HUDEP-2 (cell line): ENCODE results near the gene AP4B1.
"Not testable (repeated sequence)": the region's sequence is repeated elsewhere in the genome, so short reads cannot be mapped to it uniquely, and the experiment has no call there.

Experiments used
- DNase-seq, 76 experiments: peaks; one replicate each; lab custom pipeline; 2025; ENCODE audit not compliant: unreplicated experiment in 76 of 76; lab: John Stamatoyannopoulos, UW

Gene AP4B1

DNA sequence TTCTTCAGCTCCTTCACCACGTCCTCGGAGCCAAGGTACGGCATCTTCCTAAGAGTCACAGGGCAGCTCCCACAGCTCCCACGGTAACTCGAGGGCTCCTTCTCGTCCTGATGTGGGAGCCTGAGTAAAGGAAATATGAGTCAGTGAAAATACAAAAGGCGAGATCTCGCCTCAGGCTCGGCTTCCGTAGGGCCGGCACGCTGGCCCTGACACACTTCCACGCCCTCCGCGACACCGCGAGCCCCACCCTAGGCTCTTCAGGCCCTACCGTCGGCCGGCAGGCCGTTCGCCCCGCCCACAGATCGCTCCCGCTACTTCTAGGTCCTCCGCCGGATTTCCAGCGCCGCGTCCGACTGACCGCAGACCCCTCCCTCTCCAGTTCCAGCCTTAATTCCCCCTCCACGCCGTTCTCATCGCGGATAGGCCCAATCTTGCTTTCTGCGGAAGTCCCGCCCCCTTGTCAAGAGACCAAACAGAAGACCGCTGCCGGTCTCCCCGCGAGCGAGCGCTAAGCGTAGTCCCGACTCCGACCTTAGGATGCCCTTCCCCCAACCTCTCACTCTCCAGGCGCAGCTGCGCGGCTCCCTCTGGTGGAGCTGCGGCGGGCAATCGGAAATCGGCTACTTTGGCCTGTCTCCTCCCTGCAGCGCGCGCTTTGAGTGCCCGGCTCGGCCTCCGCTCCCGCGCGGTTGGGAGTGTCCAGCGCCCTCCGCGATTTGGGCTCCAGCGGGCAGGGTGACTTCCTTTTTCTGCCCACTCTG lies at the start of gene AP4B1, which contains the start of gene DCLRE1B:
AP4B1 (minus strand) TSS at position 126 of the 761 bp plus-strand sequence; CDS start at position 44, 82 bp downstream.
DCLRE1B (plus strand) TSS at position 653 of the 761 bp plus-strand sequence. CDS start 261 bp downstream, outside the sequence.
- DNase-seq = peak; percentile 63 to 100 (median 98)

DNA sequence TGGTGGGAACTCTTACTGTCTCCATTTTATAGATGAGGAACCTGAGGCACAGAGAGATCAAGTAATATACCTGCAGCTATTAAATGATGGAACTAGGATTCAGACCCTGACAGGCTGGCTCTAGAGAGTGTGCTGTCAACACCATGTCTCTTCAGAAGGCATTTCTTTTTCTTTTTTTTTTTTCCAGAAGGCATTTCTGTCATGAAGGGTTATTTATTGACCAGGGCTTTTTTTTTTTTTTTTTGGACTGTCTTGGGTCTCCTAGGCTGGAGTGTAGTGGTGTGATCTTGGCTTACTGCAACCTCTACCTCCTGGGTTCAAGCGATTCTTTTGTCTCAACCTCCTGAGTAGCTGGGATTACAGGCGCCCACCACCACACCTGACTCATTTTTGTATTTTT lies 47.1 kb upstream of the AP4B1 start:
- no peak for DNase-seq

DNA sequence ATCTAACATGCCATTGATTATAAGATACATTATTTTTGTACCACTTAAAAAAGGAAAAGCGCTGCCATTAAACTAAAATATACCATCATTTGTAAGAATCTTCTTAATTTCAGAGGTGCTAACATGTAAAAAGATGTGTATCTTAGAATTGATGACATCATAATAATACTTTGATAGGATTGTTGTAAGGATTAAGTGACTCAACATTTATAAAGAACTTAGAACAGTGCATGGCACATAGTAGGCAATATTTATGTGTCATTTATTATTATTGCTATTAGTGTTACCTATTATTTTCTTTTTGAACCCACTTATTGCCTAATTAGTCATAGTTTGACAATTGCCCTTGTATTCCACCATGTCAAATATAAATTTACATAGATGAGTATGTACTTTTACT lies 46.3 kb upstream of the AP4B1 start:
- DNase-seq = no peak

DNA sequence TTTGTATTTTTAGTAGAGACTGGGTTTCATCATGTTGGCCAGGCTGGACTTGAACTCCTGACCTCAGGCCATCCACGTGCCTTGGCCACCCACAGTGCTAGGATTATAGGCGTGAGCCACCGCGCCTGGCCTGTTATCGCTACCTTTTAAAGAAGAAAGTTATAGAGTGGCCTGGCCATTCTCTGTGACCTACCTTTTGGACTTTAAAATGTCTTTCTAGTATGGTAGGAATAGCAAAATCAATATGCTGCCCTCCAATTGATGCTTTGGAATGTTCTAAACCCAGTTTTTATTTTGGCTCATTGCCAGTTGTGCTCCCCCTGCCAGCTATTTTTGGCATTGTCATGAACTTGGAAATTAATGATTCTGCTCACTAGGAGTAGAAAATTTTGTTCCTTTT lies 44.4 kb upstream of the AP4B1 start:
- peak in 10 of 76 experiments; percentile 4 to 33 (median 17) for DNase-seq

DNA sequence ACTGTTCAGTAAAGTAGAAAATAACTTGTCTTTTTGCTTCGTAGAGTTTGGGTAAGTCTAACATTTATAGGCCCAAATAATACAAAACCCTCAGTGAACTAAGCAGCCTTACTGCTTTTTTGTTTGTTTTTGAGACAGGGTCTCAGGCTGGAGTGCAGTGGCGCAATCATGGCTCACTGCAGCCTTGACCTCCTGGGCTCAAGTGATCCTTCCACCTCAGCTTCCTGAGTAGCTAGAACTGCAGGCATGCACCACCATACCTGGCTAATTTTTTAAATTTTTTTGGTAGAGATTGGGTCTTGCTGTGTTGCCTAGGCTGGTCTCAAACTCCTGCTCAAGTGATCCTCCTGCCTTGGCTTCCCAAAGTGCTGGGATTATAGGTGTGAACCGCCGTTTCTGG lies 43.6 kb upstream of the AP4B1 start:
- not testable (repeated sequence) for DNase-seq

DNA sequence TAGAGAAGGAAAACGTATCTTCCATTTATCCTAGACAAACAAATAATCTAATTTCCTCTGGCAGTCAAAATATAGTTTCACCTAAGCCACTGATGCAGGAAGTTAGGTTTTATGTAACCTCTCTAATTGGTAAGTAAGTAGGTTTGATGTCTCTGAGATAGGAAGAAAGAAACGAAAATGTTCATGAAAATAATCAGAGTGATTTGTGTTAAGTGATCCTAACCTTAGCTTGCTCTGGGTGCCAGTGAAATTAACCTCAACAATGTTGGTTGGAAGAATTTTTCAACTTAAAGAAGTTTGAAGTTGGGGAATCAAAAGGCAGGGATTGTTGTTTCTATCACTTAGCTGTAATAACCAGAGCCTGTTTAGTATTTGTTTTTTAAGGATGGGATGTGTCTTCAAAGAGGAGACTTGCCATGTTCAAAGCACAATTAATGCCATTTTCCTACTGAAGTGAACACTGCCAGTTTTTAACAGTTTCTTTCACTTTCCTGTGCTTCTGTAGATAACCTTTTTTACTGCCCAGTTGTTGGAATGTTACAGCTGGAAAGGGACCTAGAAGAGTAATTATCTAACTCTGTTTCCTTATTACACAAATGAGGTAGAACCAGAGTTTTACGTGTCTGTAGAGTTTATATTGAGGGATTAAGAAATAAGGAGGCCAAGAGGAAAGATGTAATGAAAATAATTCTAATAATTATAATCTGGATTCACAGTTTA lies 42.9 kb upstream of the AP4B1 start:
- no peak for DNase-seq

DNA sequence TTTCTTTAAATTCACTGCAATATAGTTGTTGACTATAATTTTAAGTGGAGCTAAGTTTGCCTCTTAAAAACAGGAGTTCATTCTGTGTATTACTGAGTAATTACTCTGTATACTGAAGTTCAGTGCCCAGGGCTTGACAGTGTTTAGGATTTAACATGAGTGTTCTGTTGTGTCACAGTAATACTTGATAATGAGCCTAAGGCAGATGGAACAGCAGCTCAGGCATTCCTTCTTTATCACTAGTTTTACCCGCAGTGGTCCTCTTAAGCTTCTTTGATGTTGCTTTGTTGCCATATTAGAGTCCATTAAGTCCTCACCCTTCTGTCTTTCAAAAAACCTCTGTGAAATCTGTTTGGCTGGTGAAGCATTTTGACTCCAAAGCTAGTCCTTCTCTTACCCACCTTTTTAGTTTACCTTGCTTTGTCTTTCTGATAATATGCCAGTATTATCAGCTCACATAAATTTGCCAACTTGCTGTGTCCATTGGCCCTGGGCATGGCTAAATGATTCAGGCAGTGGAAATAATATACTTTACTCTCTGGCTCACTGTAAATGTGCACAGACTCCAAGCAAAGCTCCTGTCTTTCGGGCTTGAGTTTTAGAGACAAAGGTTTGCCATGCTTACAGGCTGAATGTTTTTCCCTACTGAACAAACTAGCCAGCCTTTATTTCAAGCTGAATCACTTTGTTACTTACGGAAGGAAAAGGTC lies 42.2 kb upstream of the AP4B1 start:
- DNase-seq = no peak

DNA sequence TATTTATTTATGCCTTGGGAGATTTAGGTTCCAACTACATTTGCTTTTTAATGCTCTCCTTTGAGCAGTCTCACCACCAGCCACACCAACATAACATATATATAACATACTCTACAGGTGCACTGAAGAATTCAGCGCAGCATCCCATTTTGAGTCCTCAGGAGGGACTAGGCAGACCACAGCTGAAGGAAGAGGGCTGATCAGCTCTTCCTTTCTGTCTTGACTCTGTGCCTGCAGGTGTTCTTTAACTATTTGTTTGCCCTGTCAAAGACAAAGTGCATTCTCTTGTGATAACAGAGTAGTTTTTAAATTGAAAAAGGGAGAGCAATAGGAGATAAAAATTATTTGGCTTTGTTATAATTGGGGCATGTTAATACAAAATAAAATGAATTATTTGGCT lies 41.5 kb upstream of the AP4B1 start:
- DNase-seq = no peak

DNA sequence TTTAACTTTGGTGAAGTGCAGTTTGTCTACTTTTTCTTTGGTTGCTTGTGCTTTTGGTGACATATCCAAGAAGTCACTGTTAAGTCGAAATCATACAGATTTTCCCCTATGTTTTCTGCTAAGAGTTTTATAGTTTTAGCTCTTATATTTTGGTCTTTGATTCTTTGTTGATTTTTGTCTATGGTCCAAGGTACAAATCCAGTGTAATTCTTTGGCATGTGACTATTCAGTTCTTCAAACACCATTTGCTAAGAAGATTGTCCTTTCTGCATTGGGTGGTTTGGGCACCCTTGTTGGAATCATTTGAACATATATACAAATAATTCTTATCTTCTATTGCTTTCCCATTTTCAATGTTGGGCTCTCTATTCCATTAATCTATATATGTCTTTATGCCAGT lies 40.7 kb upstream of the AP4B1 start:
- DNase-seq = no peak

DNA sequence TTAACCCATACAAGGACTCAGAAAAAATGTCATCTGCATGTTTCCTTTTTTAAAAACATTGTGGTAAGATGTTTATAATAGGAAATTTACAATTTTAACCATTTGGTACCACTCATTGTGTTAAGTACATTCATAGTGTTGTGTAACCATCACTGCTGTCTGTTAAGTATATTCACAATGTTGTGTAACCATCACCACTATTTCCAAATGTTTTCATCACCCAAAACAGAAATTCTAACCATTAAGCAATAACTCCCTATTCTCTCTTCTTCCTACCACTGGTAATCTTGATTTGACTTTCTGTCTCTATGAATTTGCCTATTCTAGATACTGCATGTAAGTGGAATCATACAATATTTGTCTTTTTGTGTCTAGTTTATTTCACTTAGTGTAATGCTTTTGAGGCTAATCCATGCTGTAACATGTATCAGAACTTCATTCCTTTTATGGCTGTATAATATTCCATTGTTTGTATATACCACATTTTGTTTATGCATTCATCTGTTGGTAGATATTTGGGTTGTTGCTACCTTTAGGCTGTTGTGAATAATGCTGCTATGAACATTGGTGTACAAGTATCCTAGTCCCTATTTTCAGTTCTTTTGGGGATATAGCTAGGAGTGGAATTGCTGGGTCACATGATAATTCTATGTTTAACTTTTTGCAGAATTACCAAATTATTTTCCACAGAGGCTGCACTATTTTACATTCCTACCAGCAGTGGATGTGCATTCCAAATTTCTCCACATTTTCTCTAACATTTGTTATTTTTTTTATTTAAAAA lies 38.6 kb upstream of the AP4B1 start:
- DNase-seq = no peak

DNA sequence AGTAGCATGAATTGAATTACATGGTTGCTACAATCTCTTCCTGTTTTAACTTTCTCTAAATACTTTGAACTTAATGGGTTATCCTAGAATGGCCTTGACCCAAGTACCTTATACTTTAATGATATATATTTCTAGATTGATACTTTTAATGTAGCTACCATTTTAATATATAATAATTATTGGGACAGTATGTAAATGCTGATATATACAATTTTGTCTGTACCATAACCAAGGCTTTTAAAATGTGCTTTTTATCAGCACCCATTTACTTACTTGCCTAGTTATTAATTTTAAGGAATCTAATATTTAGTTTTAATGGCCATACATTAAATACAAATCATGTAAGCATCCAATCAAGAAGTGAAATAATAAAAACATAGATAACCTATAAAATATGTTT lies 37.9 kb upstream of the AP4B1 start:
- no peak for DNase-seq

DNA sequence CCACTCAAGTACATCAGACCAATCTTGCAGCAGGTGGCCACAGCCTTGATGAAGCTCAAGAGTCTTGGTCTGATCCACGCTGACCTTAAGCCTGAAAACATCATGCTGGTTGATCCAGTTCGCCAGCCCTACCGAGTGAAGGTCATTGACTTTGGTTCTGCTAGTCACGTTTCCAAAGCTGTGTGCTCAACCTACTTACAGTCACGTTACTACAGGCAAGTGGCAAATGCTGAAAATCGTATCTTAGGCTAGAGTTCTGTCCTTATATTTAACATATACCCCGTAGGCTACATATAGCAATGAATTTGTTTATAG lies 36.6 kb upstream of the AP4B1 start:
- no peak for DNase-seq

DNA sequence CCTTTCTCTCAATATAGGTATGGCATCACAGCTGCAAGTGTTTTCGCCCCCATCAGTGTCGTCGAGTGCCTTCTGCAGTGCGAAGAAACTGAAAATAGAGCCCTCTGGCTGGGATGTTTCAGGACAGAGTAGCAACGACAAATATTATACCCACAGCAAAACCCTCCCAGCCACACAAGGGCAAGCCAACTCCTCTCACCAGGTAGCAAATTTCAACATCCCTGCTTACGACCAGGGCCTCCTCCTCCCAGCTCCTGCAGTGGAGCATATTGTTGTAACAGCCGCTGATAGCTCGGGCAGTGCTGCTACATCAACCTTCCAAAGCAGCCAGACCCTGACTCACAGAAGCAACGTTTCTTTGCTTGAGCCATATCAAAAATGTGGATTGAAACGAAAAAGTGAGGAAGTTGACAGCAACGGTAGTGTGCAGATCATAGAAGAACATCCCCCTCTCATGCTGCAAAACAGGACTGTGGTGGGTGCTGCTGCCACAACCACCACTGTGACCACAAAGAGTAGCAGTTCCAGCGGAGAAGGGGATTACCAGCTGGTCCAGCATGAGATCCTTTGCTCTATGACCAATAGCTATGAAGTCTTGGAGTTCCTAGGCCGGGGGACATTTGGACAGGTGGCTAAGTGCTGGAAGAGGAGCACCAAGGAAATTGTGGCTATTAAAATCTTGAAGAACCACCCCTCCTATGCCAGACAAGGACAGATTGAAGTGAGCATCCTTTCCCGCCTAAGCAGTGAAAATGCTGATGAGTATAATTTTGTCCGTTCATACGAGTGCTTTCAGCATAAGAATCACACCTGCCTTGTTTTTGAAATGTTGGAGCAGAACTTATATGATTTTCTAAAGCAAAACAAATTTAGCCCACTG lies 36.0 kb upstream of the AP4B1 start:
- no peak for DNase-seq

DNA sequence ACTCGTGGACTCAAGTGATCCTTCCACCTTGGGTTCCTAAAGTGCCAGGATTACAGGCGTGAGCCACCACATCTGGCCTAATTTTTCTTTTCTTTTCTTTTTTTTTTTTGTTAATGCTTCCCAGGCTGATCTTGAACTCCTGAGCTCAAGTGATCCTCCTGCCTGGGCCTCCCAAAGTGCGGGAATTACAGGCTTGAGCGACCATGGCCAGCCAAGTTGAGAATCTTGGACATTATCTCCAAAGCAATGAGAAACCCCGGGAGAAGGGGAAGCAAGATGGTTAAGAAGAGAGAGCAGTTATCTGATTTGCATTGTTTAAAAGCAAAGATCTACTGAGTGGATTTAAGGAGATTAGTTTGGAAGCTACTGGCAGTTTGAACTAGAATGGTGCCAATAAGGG lies 33.6 kb upstream of the AP4B1 start:
- DNase-seq = no peak

DNA sequence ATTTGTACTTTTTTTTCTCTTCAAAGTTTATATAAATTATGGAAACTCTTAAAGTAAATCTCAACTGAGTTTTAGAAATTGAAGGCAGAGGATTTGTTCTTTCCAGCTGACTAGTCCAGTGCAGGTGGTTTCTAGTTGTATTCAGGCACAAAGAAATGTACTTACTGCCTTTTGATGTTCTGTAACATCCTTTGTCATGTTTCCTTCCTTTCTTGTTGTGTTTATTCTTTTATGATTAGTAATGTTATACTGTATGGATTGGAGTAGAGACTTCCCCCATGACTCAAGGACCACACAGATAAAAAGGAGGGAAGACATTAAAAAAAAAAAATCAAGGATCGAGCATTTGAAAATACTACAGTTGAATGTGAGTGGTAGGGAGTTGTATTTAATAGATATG lies 32.5 kb upstream of the AP4B1 start:
- no peak for DNase-seq

DNA sequence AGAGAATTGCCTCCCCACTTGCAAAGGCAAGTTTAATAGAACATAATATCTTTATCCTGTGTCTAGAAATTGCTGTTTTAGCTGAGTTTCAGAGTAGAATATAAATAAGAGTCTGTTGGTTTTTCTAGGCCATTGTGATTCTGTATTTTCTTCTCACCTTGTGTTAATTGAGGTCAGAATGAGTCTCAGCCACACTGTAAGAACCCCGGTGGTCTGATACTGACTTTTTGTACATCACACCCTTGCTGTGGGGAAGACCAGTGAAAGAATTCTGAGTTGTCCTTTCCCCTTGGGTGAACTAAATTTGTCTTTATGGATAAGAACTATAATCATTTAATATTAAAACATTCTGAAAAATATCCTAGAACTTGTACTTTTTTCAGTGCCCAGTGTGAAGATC lies 31.4 kb upstream of the AP4B1 start:
- DNase-seq = no peak

DNA sequence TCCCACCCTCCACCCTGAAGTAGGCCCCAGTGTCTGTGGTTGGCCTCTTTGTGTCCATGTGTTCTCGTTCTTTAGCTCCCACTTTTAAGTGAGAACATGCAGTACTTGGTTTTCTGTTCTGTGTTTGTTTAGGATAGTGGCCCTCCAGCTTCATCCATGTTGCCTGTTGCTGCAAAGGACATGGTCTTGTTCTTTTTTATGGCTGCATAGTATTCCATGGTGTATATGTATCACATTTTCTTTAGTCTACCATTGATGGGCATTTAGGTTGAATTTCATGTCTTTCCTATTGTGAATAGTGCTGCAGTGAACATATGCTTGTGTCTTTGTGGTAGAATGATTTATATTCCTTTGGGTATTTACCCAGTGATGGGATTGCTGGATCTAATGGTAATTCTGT lies 30.6 kb upstream of the AP4B1 start:
- DNase-seq = no peak

DNA sequence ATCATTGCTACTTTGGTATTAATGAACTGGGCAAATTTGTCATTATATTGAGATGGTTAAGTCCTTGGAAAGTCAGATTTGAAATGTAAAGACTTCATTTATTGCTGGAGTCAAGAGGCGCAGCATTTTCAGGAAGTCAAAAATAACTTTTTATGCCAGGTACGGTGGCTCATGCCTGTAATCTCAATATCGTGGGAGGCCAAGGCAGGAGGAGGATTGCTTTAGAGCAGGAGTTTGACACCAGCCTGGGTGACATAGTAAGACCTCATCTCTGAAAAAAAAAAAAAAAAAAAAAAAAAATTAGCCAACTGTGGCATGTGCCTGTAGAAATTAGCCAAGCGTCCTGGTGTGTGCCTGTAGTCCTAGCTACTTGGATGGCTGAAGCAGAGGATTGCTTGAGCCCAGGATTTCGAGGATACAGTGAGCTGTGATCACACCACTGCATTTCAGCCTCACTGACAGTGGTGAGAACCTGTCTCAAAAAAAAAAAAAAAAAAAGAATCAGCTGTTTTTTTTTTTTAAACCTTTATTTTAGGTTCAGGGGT lies 30.0 kb upstream of the AP4B1 start:
- DNase-seq = no peak

DNA sequence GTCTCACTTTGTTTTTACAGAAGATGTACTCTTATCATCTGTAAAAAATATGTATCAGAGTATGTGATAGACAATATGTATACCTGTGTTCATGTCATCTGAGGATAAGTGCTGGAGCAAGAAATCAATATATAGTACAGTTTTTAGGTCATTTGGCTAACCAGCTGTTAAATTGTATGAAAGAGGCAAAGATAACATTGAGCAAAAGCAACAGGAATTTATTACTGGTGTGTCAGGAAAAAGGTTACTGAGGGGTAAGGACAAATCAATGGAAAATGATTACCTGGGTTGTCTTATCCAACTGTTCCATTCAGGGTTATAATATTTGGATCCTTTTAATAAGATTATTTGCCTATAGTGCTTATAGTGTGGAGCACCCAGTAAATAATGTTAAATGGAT lies 29.4 kb upstream of the AP4B1 start:
- DNase-seq = no peak

DNA sequence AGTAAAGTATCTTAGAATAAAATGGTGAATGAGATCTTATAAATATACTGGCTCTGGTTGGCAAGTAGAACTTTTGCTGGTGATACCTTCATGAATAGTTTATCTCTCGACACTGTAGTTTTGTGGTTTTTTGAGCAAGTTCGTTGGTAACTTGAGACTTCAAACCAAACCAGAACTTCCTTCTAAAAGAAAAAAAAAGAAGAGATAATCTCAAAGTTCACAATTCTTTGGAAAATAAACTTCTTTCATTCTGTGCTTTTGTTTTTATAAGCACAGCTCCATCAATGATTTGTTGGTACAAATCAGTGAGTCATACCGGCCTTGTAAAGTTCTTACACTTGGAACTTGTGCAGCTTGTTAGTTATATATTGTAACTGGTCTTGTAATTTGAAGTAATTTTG lies 26.9 kb upstream of the AP4B1 start:
- peak in 17 of 76 experiments; percentile 5 to 66 (median 28) for DNase-seq
